ENCODE data around the gene LCN10.
"Not testable (repeated sequence)": the region's sequence is repeated elsewhere in the genome, so short reads cannot be mapped to it uniquely, and the experiment has no call there.

Gene LCN10

DNA sequence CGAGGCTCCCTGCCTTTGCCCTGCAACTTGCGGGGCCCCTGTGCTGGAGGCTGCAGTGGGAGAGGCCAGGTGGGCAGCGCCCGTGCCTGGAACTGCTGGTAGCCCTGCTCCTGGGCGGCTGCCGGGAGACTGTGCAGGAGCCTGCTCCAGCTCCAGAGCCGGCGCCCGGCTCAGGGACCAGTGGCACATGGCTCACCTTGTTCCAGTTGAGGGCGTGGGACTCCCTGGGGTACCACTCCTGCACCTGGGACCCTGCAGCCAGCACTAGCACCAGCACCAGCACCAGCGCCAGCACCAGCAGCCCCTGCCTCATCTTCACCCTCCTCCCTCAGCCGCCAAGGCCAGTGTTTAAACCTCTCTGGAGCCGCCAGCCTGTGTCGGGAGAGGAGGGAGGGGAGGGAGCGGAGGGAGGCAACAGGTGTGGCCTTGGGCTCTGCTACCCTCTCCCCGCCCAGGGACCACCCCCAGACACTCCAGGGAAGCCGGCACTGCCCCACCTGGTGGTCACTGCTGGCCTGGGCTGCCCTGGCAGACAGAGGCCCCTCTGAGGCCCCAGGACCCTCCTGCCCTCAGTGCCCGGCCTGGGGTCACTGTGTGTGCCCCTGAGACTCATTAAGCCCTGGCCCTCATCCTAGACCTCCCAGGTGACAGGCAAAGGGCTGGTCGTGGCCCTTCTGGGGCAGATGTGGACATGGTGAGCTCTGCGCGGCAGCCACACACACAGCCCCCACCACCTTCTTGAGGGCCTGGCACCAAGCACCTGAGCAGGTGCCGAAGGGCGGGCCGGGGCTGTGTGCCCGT lies at the start of gene LCN10:
Gene LCN10, minus strand, starts transcription at position 350 of the 801 bp plus-strand sequence. Its CDS starts 37 bp downstream, at position 313.
- Histone ChIP-seq H3K27ac (no peak within 1 kb of the TSS), H3K27me3 (peaks cover 0 to 86% of the 10 kb centered on the region in 2 donors), H3K4me1 (peaks cover 0 to 21% (median 3%) of the 10 kb centered on the region in 4 donors), H3K36me3 (no peaks in the 10 kb centered on the region), H3K4me3 (no peak within 1 kb of the TSS), H3K9me3 (no peaks in the 10 kb centered on the region)
- DNase-seq: no peak
- TF ChIP-seq, protein P1, sequence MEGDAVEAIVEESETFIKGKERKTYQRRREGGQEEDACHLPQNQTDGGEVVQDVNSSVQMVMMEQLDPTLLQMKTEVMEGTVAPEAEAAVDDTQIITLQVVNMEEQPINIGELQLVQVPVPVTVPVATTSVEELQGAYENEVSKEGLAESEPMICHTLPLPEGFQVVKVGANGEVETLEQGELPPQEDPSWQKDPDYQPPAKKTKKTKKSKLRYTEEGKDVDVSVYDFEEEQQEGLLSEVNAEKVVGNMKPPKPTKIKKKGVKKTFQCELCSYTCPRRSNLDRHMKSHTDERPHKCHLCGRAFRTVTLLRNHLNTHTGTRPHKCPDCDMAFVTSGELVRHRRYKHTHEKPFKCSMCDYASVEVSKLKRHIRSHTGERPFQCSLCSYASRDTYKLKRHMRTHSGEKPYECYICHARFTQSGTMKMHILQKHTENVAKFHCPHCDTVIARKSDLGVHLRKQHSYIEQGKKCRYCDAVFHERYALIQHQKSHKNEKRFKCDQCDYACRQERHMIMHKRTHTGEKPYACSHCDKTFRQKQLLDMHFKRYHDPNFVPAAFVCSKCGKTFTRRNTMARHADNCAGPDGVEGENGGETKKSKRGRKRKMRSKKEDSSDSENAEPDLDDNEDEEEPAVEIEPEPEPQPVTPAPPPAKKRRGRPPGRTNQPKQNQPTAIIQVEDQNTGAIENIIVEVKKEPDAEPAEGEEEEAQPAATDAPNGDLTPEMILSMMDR (IDR thresholded peaks at IDR 0.05): peak in 1 of 2 experiments; percentile 12
- intact Hi-C loops (cut with DNase I; ENCODE audit: low total_unique reads): no loop called here

DNA sequence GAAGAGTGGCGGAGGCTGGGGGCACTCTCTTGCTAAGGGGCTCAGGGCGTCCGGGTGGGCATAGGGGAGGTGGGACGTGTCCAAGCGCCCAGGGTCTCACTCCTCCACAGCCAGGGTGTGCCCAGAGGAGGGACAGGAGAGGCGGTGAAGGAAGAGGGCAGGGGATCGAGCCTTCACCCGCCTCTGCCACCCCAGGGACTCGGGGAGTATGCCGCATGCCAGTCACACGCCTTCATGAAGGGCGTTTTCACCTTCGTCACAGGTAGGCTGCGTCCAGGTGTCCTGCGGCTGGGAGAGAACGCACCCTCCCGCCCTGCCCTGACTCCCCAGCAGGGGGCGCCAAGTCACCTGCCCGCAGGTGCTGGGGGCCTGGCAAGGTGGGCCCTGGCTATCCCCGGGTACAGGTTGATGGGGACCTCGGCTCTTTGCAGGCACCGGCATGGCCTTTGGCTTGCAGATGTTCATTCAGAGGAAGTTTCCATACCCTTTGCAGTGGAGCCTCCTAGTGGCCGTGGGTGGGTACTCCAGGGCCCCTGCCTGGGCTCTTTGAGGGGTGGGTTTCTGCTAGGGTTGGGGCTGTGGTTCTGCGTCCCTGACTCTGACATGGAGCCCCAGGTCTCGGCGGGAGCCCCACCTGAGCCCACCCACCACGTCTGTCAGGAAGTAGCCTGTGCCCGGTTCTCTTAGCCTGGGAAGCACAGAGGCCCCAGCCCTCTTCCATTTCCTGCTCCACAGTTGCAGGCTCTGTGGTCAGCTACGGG lies 49.0 kb upstream of the LCN10 start:
- peak; percentile 40 to 81 for DNase-seq
- peaks cover 0 to 19% (median 0%) of the 10 kb centered on the region in 3 donors for H3K36me3 ChIP-seq
- peak overlapping the region; percentile 71 to 72 for H3K4me3 ChIP-seq
- H3K27ac ChIP-seq: peak overlapping the region; percentile 87 to 92
- H3K4me1 ChIP-seq: peaks cover 0 to 28% (median 13%) of the 10 kb centered on the region in 4 donors
- no peaks in the 10 kb centered on the region for H3K9me3 ChIP-seq
- peaks cover 0 to 23% of the 10 kb centered on the region in 2 donors for H3K27me3 ChIP-seq
- intact Hi-C loops (cut with DNase I; ENCODE audit: low total_unique reads): loop anchor here (5.0 kb wide), 1 partner anchor 151 kb away; the partner anchor contains the start of gene FBXW5
- TF ChIP-seq, protein P1 (IDR thresholded peaks at IDR 0.05): peak; percentile 81 to 85

DNA sequence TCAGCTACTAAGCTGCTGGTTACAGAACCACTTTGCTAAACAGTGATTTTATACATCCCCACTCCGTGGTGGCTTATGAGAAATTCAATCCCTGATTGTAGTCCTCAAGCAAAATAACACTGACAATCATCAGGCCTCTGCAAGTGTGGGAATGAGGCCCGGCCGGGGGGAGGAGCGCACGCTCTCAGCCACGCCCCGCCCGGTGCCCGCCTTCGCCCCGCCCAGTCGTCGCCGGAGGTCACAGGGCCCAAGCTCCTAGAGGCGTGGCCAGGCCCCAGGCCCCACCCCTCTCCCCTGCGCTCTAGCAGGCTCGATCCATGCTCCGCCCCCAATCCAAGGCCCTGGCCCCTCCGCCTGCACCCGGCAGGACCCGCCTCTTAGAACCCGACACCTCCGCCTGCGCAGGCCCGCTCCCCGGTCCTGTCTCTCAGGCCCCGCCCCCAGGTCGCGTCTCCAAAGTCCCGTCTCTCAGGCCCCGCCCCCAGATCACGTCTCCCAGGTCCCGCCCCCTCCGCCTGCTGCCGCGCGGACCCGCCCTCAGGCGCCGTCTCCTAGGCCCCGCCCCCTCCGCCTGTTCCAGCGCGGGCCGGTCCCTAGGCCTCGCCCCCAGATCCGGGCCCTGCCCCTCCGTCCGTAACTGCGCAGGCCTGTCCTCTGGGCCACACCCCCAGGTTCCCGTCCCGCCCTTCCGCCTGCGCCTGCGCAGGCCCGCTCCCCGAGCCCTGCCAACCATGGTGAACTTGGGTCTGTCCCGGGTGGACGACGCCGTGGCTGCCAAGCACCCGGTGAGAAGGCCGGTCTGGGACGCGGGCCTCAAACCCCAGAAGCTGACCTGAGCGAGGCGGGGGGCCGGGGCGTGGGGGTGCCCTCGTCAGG lies 48.1 kb upstream of the LCN10 start, which contains the start of gene TMEM141:
Gene TMEM141, plus strand, starts transcription at position 705 of the 876 bp plus-strand sequence. Its CDS starts 27 bp downstream, at position 732.
- intact Hi-C loops (cut with DNase I; ENCODE audit: low total_unique reads): loop anchor here (5.0 kb wide), 1 partner anchor 151 kb away; the partner anchor contains the start of gene FBXW5
- TF ChIP-seq, protein P1 (IDR thresholded peaks at IDR 0.05): no peak
- peak within 1 kb of the TSS; percentile 71 to 72 for H3K4me3 ChIP-seq
- peak within 1 kb of the TSS; percentile 87 to 92 for H3K27ac ChIP-seq
- peaks cover 0 to 15% of the 10 kb centered on the region in 2 donors for H3K27me3 ChIP-seq
- no peaks in the 10 kb centered on the region for H3K9me3 ChIP-seq
- H3K4me1 ChIP-seq: peaks cover 0 to 27% (median 13%) of the 10 kb centered on the region in 4 donors
- DNase-seq: peak; percentile 100
- H3K36me3 ChIP-seq: peaks cover 0 to 19% (median 0%) of the 10 kb centered on the region in 3 donors

DNA sequence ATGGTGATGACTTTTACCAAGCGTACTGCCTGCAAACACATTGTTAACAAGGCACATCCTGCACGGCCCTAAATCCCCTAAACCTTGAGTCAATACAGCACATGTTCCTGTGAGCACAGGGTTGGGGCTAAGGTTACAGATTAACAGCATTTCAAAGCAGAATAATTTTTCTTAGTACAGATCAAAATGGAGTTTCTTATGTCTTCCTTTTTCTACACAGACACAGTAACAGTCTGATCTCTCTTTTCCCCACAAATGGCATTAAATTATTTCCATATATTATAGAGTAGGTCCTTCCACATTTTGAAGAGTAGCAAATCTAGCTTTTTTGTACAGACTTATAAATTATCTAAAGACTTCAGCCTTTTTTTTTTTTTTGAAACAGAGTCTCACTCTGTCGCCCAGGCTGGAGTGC lies 46.8 kb upstream of the LCN10 start:
- peaks cover 0 to 6% of the 10 kb centered on the region in 2 donors for H3K27me3 ChIP-seq
- TF ChIP-seq, protein P1 (IDR thresholded peaks at IDR 0.05): no peak
- peaks cover 0 to 27% (median 13%) of the 10 kb centered on the region in 4 donors for H3K4me1 ChIP-seq
- no peaks in the 10 kb centered on the region for H3K9me3 ChIP-seq
- DNase-seq: no peak
- peaks cover 0 to 19% (median 0%) of the 10 kb centered on the region in 3 donors for H3K36me3 ChIP-seq
- H3K27ac ChIP-seq: no peak overlapping the region
- intact Hi-C loops (cut with DNase I; ENCODE audit: low total_unique reads): no loop called here
- no peak overlapping the region for H3K4me3 ChIP-seq

DNA sequence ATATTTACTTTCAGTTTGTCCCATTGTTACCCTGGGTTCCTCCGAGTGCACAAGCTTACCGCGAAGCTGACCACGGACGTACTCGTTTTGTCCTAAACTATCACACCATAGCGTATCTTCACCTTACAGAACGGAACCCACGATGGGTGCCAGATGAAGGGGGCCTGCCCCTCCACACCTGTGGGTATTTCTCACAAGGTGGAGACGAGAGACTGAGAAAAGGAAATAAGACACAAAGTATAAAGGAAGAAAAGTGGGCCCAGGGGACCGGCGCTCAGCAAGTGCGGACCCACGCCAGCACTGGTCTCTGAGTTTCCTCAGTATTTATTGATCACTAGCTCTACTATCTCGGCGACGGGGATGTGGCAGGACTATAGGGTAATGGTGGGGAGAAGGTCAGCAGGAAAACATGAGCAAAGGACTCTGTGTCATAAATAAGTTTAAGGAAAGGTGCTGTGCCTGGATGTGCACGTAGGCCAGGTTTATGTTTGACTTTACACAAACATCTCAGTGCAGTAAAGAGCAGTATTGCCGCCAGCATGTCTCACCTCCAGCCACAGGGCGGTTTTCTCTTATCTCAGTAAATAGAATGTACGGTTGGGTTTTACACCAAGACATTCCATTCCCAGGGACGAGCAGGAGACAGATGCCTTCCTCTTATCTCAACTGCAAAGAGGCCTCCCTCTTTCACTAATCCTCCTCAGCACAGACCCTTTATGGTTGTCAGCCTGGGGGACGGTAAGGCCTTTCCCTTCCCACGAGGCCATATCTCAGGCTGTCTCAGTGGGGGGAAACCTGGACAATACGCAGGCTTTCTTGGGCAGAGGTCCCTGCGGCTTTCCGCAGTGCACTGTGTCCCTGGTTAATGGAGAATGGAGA lies 46.1 kb upstream of the LCN10 start:
- H3K36me3 ChIP-seq: peaks cover 0 to 16% (median 0%) of the 10 kb centered on the region in 3 donors
- peaks cover 0 to 27% (median 13%) of the 10 kb centered on the region in 4 donors for H3K4me1 ChIP-seq
- H3K9me3 ChIP-seq; H3K27ac ChIP-seq; DNase-seq; H3K27me3 ChIP-seq; H3K4me3 ChIP-seq; intact Hi-C loops (cut with DNase I; ENCODE audit: low total_unique reads): not testable (repeated sequence)

All from tibial artery (tissue), 4 donors.